HEK293 (cell line): ENCODE data around the gene PC.

Experiments used
- CTCF ChIA-PET: fragments of 350-600 bp; formaldehyde crosslinking; extraction: SDS; loops from one replicate; lab custom pipeline; 2021; ENCODE audit warnings: antibody characterized with exemption; lab: Yijun Ruan, JAX
- POLR2A ChIA-PET: fragments of 300-600 bp; formaldehyde crosslinking; extraction: SDS; loops from one replicate; lab custom pipeline; 2020; ENCODE audit warnings: antibody characterized with exemption, inconsistent platforms; lab: Yijun Ruan, JAX
- H3K27ac ChIP-seq: fragments of 200-500 bp; sonication (Bioruptor generic); 2 replicates; pipeline ENCODE4 v1.5.1; 2014; ENCODE audit warnings: low read depth, low read length, control low read depth, inconsistent platforms; ENCODE audit errors: extremely low read depth
- H3K36me3 ChIP-seq, 2 experiments: fragments of 200-500 bp in 1 of 2; sonication (Bioruptor generic) in 1 of 2; 1 replicate in 1 of 2; 2 replicates in 1 of 2; pipeline ENCODE4 v1.5.1; 2014 to 2017; ENCODE audit warnings: inconsistent platforms in 2 of 2, low read length in 2 of 2; ENCODE audit not compliant: control insufficient read depth in 2 of 2, insufficient read depth in 1 of 2
- H3K4me1 ChIP-seq: fragments of 200-500 bp; sonication (Bioruptor generic); 2 replicates; pipeline ENCODE4 v1.5.1; 2014; ENCODE audit warnings: mild to moderate bottlenecking, low read length, inconsistent platforms; ENCODE audit not compliant: control insufficient read depth, insufficient read depth
- H3K4me3 ChIP-seq: 2 replicates; pipeline ENCODE4 v1.5.1; 2011; ENCODE audit warnings: low read depth, mild to moderate bottlenecking, control low read depth, low read length, moderate library complexity
- H3K9me3 ChIP-seq: fragments of 200-500 bp; sonication (Bioruptor generic); 2 replicates; pipeline ENCODE4 v1.5.1; 2014; ENCODE audit warnings: low read depth, low read length, inconsistent platforms; ENCODE audit not compliant: control insufficient read depth, insufficient read depth
- AEBP2 ChIP-seq: fragments of 450-650 bp; formaldehyde crosslinking; IDR thresholded peaks from 2 replicates; pipeline ENCODE4 v1.5.1; 2016; ENCODE audit warnings: missing biosample characterization, missing genetic modification characterization, borderline replicate concordance
- GLI4 ChIP-seq: fragments of 450-650 bp; formaldehyde crosslinking; IDR thresholded peaks from 2 replicates; pipeline ENCODE4 v1.5.1; 2016; ENCODE audit warnings: missing biosample characterization, missing genetic modification characterization
- MZF1 ChIP-seq: fragments of 450-650 bp; formaldehyde crosslinking; IDR thresholded peaks from 2 replicates; pipeline ENCODE4 v1.5.1; 2017; ENCODE audit warnings: missing biosample characterization, missing genetic modification characterization, borderline replicate concordance
- OVOL3 ChIP-seq: fragments of 450-650 bp; formaldehyde crosslinking; IDR thresholded peaks from 2 replicates; pipeline ENCODE4 v1.5.1; 2016; ENCODE audit warnings: missing biosample characterization, missing genetic modification characterization
- PRDM1 ChIP-seq: fragments of 450-650 bp; formaldehyde crosslinking; IDR thresholded peaks from 2 replicates; pipeline ENCODE4; 2016; ENCODE audit warnings: missing biosample characterization, missing genetic modification characterization
- RBAK ChIP-seq: fragments of 450-650 bp; formaldehyde crosslinking; IDR thresholded peaks from 2 replicates; pipeline ENCODE4 v1.5.1; 2016; ENCODE audit warnings: missing biosample characterization, missing genetic modification characterization
- REPIN1 ChIP-seq: fragments of 450-650 bp; formaldehyde crosslinking; IDR thresholded peaks from 2 replicates; pipeline ENCODE4 v1.5.1; 2017; ENCODE audit warnings: missing biosample characterization, missing genetic modification characterization, low read depth
- SP3 ChIP-seq: fragments of 450-650 bp; formaldehyde crosslinking; IDR thresholded peaks from 2 replicates; pipeline ENCODE4 v1.5.1; 2016; ENCODE audit warnings: missing biosample characterization, missing genetic modification characterization
- SP7 ChIP-seq: fragments of 450-650 bp; formaldehyde crosslinking; IDR thresholded peaks from 2 replicates; pipeline ENCODE4 v1.5.1; 2016; ENCODE audit warnings: missing biosample characterization, missing genetic modification characterization
- ZNF10 ChIP-seq: fragments of 450-650 bp; formaldehyde crosslinking; IDR thresholded peaks from 2 replicates; pipeline ENCODE4 v1.5.1; 2017; ENCODE audit warnings: missing biosample characterization, missing genetic modification characterization
- ZNF16 ChIP-seq: fragments of 450-650 bp; formaldehyde crosslinking; IDR thresholded peaks from 2 replicates; pipeline ENCODE4 v1.5.1; 2016; ENCODE audit warnings: low read depth, missing biosample characterization, missing genetic modification characterization
- ZNF211 ChIP-seq: fragments of 450-650 bp; formaldehyde crosslinking; IDR thresholded peaks from 2 replicates; pipeline ENCODE4 v1.5.1; 2016; ENCODE audit warnings: low read depth, missing biosample characterization, missing genetic modification characterization
- ZNF214 ChIP-seq: fragments of 450-650 bp; formaldehyde crosslinking; IDR thresholded peaks from 2 replicates; pipeline ENCODE4 v1.5.1; 2017; ENCODE audit warnings: missing biosample characterization, mild to moderate bottlenecking, missing genetic modification characterization, borderline replicate concordance
- ZNF26 ChIP-seq: fragments of 450-650 bp; formaldehyde crosslinking; IDR thresholded peaks from 2 replicates; pipeline ENCODE4 v1.5.1; 2016; ENCODE audit warnings: missing biosample characterization, missing genetic modification characterization
- ZNF324 ChIP-seq: fragments of 450-650 bp; formaldehyde crosslinking; IDR thresholded peaks from 2 replicates; pipeline ENCODE4 v1.5.1; 2016; ENCODE audit warnings: missing biosample characterization, missing genetic modification characterization
- ZNF362 ChIP-seq: fragments of 450-650 bp; formaldehyde crosslinking; IDR thresholded peaks from 2 replicates; pipeline ENCODE4 v1.5.1; 2016; ENCODE audit warnings: missing biosample characterization, missing genetic modification characterization
- ZNF366 ChIP-seq: fragments of 450-650 bp; formaldehyde crosslinking; conservative IDR thresholded peaks from 2 replicates; pipeline ENCODE4 v1.5.1; 2016; ENCODE audit warnings: missing biosample characterization, missing genetic modification characterization
- ZNF404 ChIP-seq: fragments of 450-650 bp; formaldehyde crosslinking; IDR thresholded peaks from 2 replicates; pipeline ENCODE4 v1.5.1; 2017; ENCODE audit warnings: missing biosample characterization, missing genetic modification characterization
- ZNF555 ChIP-seq: fragments of 450-650 bp; formaldehyde crosslinking; conservative IDR thresholded peaks from 2 replicates; pipeline ENCODE4 v1.5.1; 2017; ENCODE audit warnings: missing biosample characterization, mild to moderate bottlenecking, missing genetic modification characterization, inconsistent platforms
- ZNF654 ChIP-seq: fragments of 450-650 bp; formaldehyde crosslinking; IDR thresholded peaks from 2 replicates; pipeline ENCODE4 v1.5.1; 2016; ENCODE audit warnings: low read depth, missing biosample characterization, missing genetic modification characterization
- ZNF776 ChIP-seq: fragments of 450-650 bp; formaldehyde crosslinking; IDR thresholded peaks from 2 replicates; pipeline ENCODE4 v1.5.0; 2017; ENCODE audit warnings: missing biosample characterization, missing genetic modification characterization, borderline replicate concordance
- ZNF792 ChIP-seq: fragments of 450-650 bp; formaldehyde crosslinking; IDR thresholded peaks from 2 replicates; pipeline ENCODE4 v1.5.1; 2016; ENCODE audit warnings: missing biosample characterization, missing genetic modification characterization
- ZSCAN23 ChIP-seq: fragments of 450-650 bp; formaldehyde crosslinking; IDR thresholded peaks from 2 replicates; pipeline ENCODE4 v1.5.1; 2016; ENCODE audit warnings: missing biosample characterization, missing genetic modification characterization
- TF ChIP-seq, protein P1 (sequence below): fragments of 450-650 bp; formaldehyde crosslinking; IDR thresholded peaks from 2 replicates; pipeline ENCODE4 v1.5.1; 2016; ENCODE audit warnings: missing biosample characterization, missing genetic modification characterization, low read depth
- TF ChIP-seq, protein P2 (sequence below): fragments of 450-650 bp; formaldehyde crosslinking; IDR thresholded peaks from 2 replicates; pipeline ENCODE4 v1.5.1; 2016; ENCODE audit warnings: missing biosample characterization, missing genetic modification characterization
- TF ChIP-seq, protein P3 (sequence below): fragments of 450-650 bp; formaldehyde crosslinking; IDR thresholded peaks from 2 replicates; pipeline ENCODE4 v1.5.1; 2017; ENCODE audit warnings: missing biosample characterization, missing genetic modification characterization

Gene PC

DNA sequence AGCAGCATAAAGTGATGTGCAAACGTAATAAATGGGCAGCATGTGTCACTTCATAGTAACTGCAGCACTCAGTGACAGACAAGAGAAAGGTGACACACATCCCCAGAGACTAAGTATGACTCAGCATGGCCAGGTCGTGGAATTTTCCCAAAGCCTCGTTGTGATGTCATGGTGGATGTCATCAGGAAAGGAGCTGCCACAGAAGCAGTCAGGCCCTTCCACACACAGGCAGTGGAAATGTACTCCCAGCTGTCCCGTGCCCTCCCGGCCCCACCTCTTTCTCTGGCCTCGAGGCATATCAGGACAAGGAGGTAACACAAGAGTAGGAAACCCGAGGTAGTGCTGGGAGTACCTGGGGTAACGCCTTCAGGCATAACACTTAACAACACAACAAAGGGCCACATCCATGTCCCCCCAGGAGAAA lies 8.1 kb downstream of the PC start (continued):
- TF ChIP-seq ZNF26 (no peak), ZNF362 (tag by site-specific recombination) (no peak), PRDM1 (peak; percentile 59), ZNF654 (tag by site-specific recombination) (no peak), SP3 (tag by site-specific recombination) (peak; percentile 48; the same call in 1 of the 2 replicates), ZNF10 (tag by site-specific recombination) (no peak), ZNF555 (no peak), AEBP2 (tag by site-specific recombination) (no peak), SP7 (tag by site-specific recombination) (peak; percentile 85), RBAK (tag by site-specific recombination) (no peak), ZNF776 (tag by site-specific recombination) (no peak), ZNF214 (tag by site-specific recombination) (no peak), REPIN1 (tag by site-specific recombination) (no peak), ZNF404 (tag by site-specific recombination) (no peak)
- TF ChIP-seq, protein P1, sequence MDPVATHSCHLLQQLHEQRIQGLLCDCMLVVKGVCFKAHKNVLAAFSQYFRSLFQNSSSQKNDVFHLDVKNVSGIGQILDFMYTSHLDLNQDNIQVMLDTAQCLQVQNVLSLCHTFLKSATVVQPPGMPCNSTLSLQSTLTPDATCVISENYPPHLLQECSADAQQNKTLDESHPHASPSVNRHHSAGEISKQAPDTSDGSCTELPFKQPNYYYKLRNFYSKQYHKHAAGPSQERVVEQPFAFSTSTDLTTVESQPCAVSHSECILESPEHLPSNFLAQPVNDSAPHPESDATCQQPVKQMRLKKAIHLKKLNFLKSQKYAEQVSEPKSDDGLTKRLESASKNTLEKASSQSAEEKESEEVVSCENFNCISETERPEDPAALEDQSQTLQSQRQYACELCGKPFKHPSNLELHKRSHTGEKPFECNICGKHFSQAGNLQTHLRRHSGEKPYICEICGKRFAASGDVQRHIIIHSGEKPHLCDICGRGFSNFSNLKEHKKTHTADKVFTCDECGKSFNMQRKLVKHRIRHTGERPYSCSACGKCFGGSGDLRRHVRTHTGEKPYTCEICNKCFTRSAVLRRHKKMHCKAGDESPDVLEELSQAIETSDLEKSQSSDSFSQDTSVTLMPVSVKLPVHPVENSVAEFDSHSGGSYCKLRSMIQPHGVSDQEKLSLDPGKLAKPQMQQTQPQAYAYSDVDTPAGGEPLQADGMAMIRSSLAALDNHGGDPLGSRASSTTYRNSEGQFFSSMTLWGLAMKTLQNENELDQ (tag by site-specific recombination), result no peak

DNA sequence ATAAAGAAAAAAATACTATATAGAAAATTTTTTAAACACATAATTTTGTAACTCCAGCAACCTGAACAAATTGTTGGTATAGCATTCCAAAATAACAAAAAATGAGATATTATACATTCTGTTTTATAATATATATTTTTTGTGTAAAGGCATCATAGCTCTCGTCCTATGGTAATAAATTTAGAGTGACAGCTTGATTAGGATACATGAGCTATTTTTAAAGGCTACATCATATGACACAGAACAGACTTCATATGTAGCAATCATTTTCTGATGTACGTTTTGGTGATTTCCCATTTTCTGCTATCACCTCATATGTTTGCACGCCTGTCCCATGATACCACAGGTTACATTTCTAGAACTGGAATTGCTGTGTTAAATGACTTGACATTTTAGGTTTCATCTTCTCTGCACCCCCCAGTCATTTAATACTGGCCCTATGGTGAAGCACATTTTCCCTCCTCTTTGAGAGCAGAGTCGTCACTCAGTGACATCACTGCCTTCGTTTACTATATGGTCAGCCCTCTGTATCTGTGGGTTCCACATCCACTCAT lies 19.5 kb downstream of the PC start:
- Histone ChIP-seq H3K27ac (no peak overlapping the region), H3K9me3 (no peaks in the 10 kb centered on the region), H3K36me3 (no peaks in the 10 kb centered on the region), H3K4me1 (no peaks in the 10 kb centered on the region), H3K4me3 (no peak overlapping the region)
- POLR2A ChIA-PET, result interaction anchor here (0.6 kb wide), 1 partner anchor 331 kb away, joined by 4 read pairs; no protein-coding TSS in a partner anchor
- CTCF ChIA-PET, result no interaction called here
- TF ChIP-seq ZNF792 (tag by site-specific recombination), result no peak
- TF ChIP-seq ZNF366, result no peak
- TF ChIP-seq ZNF16, result no peak
- TF ChIP-seq GLI4, result no peak
- no peak for TF ChIP-seq ZNF211 (tag by site-specific recombination)
- TF ChIP-seq, protein P2, sequence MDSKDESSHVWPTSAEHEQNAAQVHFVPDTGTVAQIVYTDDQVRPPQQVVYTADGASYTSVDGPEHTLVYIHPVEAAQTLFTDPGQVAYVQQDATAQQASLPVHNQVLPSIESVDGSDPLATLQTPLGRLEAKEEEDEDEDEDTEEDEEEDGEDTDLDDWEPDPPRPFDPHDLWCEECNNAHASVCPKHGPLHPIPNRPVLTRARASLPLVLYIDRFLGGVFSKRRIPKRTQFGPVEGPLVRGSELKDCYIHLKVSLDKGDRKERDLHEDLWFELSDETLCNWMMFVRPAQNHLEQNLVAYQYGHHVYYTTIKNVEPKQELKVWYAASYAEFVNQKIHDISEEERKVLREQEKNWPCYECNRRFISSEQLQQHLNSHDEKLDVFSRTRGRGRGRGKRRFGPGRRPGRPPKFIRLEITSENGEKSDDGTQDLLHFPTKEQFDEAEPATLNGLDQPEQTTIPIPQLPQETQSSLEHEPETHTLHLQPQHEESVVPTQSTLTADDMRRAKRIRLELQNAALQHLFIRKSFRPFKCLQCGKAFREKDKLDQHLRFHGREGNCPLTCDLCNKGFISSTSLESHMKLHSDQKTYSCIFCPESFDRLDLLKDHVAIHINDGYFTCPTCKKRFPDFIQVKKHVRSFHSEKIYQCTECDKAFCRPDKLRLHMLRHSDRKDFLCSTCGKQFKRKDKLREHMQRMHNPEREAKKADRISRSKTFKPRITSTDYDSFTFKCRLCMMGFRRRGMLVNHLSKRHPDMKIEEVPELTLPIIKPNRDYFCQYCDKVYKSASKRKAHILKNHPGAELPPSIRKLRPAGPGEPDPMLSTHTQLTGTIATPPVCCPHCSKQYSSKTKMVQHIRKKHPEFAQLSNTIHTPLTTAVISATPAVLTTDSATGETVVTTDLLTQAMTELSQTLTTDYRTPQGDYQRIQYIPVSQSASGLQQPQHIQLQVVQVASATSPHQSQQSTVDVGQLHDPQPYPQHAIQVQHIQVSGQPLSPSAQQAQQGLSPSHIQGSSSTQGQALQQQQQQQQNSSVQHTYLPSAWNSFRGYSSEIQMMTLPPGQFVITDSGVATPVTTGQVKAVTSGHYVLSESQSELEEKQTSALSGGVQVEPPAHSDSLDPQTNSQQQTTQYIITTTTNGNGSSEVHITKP (tag by site-specific recombination), result no peak
- no peak for TF ChIP-seq MZF1
- no peak for TF ChIP-seq ZNF324 (tag by site-specific recombination)
- TF ChIP-seq, protein P3, sequence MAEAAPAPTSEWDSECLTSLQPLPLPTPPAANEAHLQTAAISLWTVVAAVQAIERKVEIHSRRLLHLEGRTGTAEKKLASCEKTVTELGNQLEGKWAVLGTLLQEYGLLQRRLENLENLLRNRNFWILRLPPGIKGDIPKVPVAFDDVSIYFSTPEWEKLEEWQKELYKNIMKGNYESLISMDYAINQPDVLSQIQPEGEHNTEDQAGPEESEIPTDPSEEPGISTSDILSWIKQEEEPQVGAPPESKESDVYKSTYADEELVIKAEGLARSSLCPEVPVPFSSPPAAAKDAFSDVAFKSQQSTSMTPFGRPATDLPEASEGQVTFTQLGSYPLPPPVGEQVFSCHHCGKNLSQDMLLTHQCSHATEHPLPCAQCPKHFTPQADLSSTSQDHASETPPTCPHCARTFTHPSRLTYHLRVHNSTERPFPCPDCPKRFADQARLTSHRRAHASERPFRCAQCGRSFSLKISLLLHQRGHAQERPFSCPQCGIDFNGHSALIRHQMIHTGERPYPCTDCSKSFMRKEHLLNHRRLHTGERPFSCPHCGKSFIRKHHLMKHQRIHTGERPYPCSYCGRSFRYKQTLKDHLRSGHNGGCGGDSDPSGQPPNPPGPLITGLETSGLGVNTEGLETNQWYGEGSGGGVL (tag by site-specific recombination), result no peak
- no peak for TF ChIP-seq OVOL3 (tag by site-specific recombination)
- no peak for TF ChIP-seq ZSCAN23 (tag by site-specific recombination)
